Measurements from ENCODE around the gene CASQ1.

Gene CASQ1

DNA sequence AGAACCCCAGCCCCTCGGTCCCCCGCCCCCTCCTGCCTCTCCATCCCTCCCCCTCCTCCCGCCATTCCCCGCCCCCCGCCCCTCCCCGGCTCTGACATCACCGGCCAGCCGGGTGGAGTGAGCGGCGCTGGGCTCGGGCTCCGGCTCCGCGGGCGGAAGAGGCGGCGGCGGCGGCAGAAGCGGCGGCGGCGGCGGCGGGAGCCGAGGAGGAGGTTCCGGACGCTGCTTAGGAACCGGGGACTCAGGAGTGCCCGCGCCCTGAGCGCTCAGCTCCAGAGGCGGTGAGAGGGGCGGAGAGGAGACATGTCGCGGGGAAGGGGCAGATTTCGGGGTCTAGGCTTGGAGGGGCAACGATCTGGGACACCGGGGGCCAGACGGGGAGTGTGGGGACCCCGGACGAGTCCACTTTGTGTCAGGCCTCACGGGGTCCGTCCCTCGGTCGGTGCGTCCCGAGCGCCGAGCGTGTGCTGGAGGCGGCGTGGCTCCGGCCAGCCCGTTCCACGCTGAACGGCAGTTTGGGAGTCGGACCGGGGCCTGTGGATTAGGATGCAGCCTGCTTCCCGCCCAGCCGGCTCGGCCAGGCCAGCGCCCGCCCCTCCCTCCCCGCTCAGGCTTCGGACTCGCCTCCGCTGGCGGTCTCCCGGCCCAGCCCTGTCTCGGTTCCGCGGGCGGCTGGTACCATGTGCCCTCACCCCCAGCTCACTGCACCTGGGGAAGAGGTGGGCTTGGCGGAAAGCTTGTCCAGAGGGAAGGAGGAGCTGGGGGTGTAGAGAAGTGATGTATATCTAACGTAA, 15.1 kb downstream of the CASQ1 start, which contains the start of gene PEA15:
TSS of gene PEA15 (plus strand) at position 143 of the 794 bp plus-strand sequence. CDS start 6,161 bp downstream, outside the sequence.
- Histone ChIP-seq H3K9ac (ENCODE audit: low read length) (peak within 1 kb of the TSS; percentile 96), H3K4me1 (ENCODE audit: control insufficient read depth, insufficient read depth, low read length) (peaks cover 49% of the 10 kb centered on the region), H3K36me3 (ENCODE audit: control insufficient read depth, insufficient read depth, low read length, severe bottlenecking) (peaks cover 30% of the 10 kb centered on the region), H3K27me3 (replicated peaks; ENCODE audit: control insufficient read depth, insufficient read depth, low read length) (no peaks in the 10 kb centered on the region), H3K9me3 (ENCODE audit: control insufficient read depth, low read length) (no peaks in the 10 kb centered on the region), H3K4me3 (ENCODE audit: low read length) (peak within 1 kb of the TSS; percentile 91)
- peak; percentile 91 for DNase-seq (ENCODE audit: low read depth)

GRCh38 chr1:160206036-160206389, 15.6 kb downstream of the CASQ1 start:
- Histone ChIP-seq H3K27me3 (replicated peaks; ENCODE audit: control insufficient read depth, insufficient read depth, low read length) (no peaks in the 10 kb centered on the region), H3K4me3 (ENCODE audit: low read length) (peak overlapping the region; percentile 91), H3K36me3 (ENCODE audit: control insufficient read depth, insufficient read depth, low read length, severe bottlenecking) (peaks cover 32% of the 10 kb centered on the region), H3K4me1 (ENCODE audit: control insufficient read depth, insufficient read depth, low read length) (peaks cover 53% of the 10 kb centered on the region), H3K9me3 (ENCODE audit: control insufficient read depth, low read length) (no peaks in the 10 kb centered on the region), H3K9ac (ENCODE audit: low read length) (peak overlapping the region; percentile 96)
- DNase-seq (ENCODE audit: low read depth) = peak; percentile 69

DNA sequence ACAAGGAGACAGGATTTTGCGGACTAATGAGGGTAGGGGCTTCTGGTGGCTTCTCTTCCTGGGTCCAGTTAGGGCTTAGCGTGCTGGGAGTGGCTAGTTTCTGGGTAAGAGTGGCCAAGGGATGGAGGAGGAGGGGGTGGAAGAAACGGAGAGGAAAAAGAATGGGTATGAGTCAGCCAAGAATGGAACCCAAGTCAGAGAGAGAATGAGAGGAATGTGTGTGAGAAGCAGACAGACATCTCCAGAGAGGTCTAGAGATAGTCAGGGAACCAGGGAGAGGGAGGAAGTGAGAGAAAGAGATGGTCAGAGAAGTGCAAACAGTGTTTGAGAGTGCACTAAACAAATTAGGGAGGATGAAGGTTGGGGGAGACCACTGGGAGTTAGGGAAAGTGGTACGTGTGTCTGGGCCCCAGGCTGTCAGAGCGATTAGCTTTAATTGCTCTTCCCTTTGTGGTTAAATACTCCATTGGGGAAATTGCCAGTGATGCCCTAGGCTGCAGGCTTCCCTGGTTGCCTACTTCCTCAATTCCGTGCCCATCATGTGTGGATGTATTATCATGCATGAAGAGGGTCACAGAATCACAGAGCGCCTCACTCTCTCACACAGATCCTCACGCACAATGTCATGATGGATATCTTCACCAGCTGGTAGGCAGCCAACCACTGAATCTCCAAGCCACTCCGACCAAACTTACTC, 16.2 kb downstream of the CASQ1 start:
- H3K27me3 ChIP-seq (replicated peaks; ENCODE audit: control insufficient read depth, insufficient read depth, low read length) = no peaks in the 10 kb centered on the region
- H3K36me3 ChIP-seq (ENCODE audit: control insufficient read depth, insufficient read depth, low read length, severe bottlenecking) = peaks cover 37% of the 10 kb centered on the region
- H3K4me1 ChIP-seq (ENCODE audit: control insufficient read depth, insufficient read depth, low read length) = peaks cover 53% of the 10 kb centered on the region
- H3K4me3 ChIP-seq (ENCODE audit: low read length) = peak overlapping the region; percentile 91
- H3K9ac ChIP-seq (ENCODE audit: low read length) = peak overlapping the region; percentile 96
- H3K9me3 ChIP-seq (ENCODE audit: control insufficient read depth, low read length) = no peaks in the 10 kb centered on the region
- peak; percentile 87 for DNase-seq (ENCODE audit: low read depth)

- Histone ChIP-seq H3K4me1 (ENCODE audit: control insufficient read depth, insufficient read depth, low read length) (peaks cover 53% of the 10 kb centered on the region), H3K9me3 (ENCODE audit: control insufficient read depth, low read length) (no peaks in the 10 kb centered on the region), H3K36me3 (ENCODE audit: control insufficient read depth, insufficient read depth, low read length, severe bottlenecking) (peaks cover 44% of the 10 kb centered on the region), H3K4me3 (ENCODE audit: low read length) (peak overlapping the region; percentile 91), H3K9ac (ENCODE audit: low read length) (peak overlapping the region; percentile 96), H3K27me3 (replicated peaks; ENCODE audit: control insufficient read depth, insufficient read depth, low read length) (no peaks in the 10 kb centered on the region)
- no peak for DNase-seq (ENCODE audit: low read depth)
Measured at GRCh38 chr1:160207118-160207650, 16.8 kb downstream of the CASQ1 start.

DNA sequence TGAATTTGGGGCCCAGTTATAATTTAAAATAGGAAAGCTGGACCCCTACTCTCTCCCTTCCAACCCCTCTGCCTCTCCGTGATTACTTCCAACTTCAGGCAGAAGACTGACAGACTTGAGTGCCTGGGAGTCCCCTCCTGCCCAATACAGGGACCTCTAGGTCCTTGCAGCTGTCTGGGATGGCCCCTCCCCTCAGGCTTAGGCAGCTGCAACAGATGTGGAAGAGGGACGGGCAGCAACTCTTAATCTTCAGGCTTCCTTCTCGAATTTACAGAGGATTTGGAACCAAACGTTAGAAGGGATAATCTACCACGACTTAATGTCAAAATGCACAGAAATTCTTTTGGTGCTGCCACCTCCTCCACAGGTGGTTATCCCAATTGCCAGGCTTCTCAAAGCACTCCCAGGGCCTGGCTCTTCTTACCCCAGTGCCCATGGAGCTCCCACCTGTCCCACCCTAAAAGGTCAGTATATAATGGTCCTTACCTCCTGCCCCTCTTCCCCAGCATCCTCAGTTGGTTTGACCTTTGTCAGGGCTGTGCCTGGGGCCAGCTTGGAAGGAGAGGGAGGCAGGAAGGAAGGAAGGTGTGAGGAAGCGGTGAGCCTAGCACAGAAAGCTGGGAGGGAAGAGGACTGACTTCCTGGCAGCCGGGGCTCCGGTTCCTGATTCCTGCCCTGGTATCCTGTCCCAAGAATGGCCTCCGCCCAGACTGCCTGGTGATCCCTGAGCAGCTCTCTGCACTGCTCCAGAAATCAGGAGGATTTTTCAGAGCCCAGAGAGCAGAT, 17.6 kb downstream of the CASQ1 start:
- DNase-seq (ENCODE audit: low read depth) = no peak
- Histone ChIP-seq H3K9ac (ENCODE audit: low read length) (peak overlapping the region; percentile 96), H3K4me3 (ENCODE audit: low read length) (peak overlapping the region; percentile 29), H3K27me3 (replicated peaks; ENCODE audit: control insufficient read depth, insufficient read depth, low read length) (no peaks in the 10 kb centered on the region), H3K4me1 (ENCODE audit: control insufficient read depth, insufficient read depth, low read length) (peaks cover 53% of the 10 kb centered on the region), H3K9me3 (ENCODE audit: control insufficient read depth, low read length) (no peaks in the 10 kb centered on the region), H3K36me3 (ENCODE audit: control insufficient read depth, insufficient read depth, low read length, severe bottlenecking) (peaks cover 51% of the 10 kb centered on the region)

DNA sequence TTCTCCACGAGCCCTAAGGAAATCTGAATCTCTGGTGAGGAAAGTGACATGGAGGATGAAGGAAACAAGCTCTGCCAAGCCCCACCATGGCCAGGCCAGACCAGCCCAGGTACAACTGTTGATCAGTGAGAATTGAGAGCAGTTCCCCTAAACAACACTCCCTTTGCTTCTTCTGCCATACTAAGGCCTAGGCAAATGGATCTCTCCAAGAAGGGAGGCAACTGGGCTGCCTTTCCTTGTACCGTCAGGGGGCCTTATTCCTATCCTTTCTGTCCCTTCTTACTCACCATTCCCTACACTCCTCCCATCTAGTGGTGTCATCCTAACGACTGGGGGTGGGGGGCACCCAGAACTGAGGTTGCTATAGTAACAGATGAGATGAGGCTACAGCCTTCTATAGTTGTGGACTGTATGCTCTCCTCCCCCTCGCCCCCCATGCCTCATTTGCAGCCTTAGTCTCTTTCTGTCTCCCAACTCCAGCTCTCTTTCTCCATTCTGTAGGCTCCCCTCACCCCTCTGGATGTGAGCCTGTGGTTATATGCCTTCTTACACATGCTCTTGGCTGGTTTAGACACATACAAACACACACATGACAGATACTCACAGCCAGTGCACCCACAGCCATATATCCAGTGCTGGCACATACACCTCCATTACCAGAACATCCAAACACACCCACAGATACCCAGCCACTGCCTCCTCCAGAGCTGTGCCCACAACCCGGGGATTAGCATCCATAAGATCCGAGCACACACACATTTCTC, 18.4 kb downstream of the CASQ1 start:
- peaks cover 53% of the 10 kb centered on the region for H3K4me1 ChIP-seq (ENCODE audit: control insufficient read depth, insufficient read depth, low read length)

DNA sequence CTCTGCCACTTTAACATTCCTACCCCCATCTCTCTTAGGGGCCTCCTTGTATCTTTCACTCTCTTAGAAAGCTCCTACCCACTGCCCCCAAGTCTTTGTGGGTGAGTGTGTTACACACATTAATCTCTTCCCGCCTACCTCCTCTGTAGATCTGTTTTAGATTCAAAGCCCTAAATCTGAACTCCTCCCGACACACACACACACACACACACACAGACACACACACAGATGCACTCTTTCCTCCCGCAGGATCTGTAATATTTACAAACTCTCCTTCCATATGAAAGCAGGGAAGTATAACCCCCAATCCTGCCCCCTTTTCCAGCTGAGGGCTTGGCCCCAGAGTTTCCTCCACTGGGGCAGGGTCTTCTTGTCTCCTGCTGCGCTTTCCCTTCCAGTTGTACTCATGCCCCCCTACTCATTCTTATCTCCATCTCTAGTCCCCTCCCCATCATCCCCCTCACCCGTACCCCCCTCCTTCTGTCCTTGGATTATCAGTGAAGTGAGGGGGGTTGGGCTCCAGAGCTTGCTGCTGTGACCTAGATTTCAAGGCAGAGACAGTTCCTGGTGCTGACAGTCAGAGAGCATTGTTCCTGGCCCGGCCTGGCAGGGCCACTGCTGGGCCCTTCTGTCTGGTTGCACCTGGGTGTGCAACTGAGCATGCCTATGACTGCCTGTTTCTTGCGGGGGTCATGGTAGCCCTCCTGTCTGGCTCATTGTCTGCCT, 19.1 kb downstream of the CASQ1 start:
- Histone ChIP-seq H3K27me3 (replicated peaks; ENCODE audit: control insufficient read depth, insufficient read depth, low read length) (no peaks in the 10 kb centered on the region), H3K4me1 (ENCODE audit: control insufficient read depth, insufficient read depth, low read length) (peaks cover 52% of the 10 kb centered on the region), H3K9me3 (ENCODE audit: control insufficient read depth, low read length) (no peaks in the 10 kb centered on the region), H3K36me3 (ENCODE audit: control insufficient read depth, insufficient read depth, low read length, severe bottlenecking) (peaks cover 66% of the 10 kb centered on the region), H3K9ac (ENCODE audit: low read length) (peak overlapping the region; percentile 3), H3K4me3 (ENCODE audit: low read length) (peak overlapping the region; percentile 29)
- DNase-seq (ENCODE audit: low read depth) = peak; percentile 42

More for the DNA sequence above, 18.4 kb downstream of the CASQ1 start:
- no peak for DNase-seq (ENCODE audit: low read depth)
- no peaks in the 10 kb centered on the region for H3K27me3 ChIP-seq (replicated peaks; ENCODE audit: control insufficient read depth, insufficient read depth, low read length)
- H3K36me3 ChIP-seq (ENCODE audit: control insufficient read depth, insufficient read depth, low read length, severe bottlenecking) = peaks cover 58% of the 10 kb centered on the region
- H3K4me3 ChIP-seq (ENCODE audit: low read length) = peak overlapping the region; percentile 29
- H3K9ac ChIP-seq (ENCODE audit: low read length) = peak overlapping the region; percentile 96
- no peaks in the 10 kb centered on the region for H3K9me3 ChIP-seq (ENCODE audit: control insufficient read depth, low read length)

- H3K4me1 ChIP-seq (ENCODE audit: control insufficient read depth, insufficient read depth, low read length) = peaks cover 51% of the 10 kb centered on the region
- no peak overlapping the region for H3K4me3 ChIP-seq (ENCODE audit: low read length)
- peaks cover 76% of the 10 kb centered on the region for H3K36me3 ChIP-seq (ENCODE audit: control insufficient read depth, insufficient read depth, low read length, severe bottlenecking)
- no peak for DNase-seq (ENCODE audit: low read depth)
- no peaks in the 10 kb centered on the region for H3K9me3 ChIP-seq (ENCODE audit: control insufficient read depth, low read length)
- H3K9ac ChIP-seq (ENCODE audit: low read length) = no peak overlapping the region
- H3K27me3 ChIP-seq (replicated peaks; ENCODE audit: control insufficient read depth, insufficient read depth, low read length) = no peaks in the 10 kb centered on the region
Measured at GRCh38 chr1:160210561-160210960, 20.2 kb downstream of the CASQ1 start.

DNA sequence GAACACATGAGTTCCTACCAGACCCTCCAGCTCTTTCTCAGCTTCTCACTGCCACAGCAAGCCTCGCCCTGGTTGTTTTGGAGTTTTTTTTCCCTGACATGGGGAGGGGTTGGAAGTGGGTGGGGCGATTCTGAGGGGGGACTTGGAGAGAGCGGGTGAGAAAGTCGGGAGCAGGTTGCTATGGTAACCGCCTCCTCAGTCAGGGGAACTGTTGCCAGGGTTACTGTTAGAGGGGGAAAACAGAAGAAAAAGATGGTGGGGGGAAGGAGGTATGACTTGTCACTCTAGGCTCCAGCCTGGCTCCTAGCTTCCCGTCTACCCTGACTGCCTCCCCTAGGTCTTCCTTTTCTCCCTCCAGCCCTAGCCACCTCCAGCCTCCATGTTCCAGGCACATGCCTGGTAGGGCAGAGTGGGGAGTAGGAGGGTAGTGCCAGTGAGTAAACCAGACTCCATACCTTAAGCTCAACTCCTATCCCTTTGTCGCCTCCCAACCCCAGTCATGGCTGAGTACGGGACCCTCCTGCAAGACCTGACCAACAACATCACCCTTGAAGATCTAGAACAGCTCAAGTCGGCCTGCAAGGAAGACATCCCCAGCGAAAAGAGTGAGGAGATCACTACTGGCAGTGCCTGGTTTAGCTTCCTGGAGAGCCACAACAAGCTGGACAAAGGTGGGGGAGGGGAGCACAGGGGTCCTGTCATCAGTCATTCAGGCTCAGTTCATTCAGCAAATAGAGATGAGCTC, 20.8 kb downstream of the CASQ1 start:
- Histone ChIP-seq H3K9me3 (ENCODE audit: control insufficient read depth, low read length) (no peaks in the 10 kb centered on the region), H3K4me1 (ENCODE audit: control insufficient read depth, insufficient read depth, low read length) (peaks cover 48% of the 10 kb centered on the region), H3K9ac (ENCODE audit: low read length) (no peak overlapping the region), H3K27me3 (replicated peaks; ENCODE audit: control insufficient read depth, insufficient read depth, low read length) (no peaks in the 10 kb centered on the region), H3K4me3 (ENCODE audit: low read length) (no peak overlapping the region), H3K36me3 (ENCODE audit: control insufficient read depth, insufficient read depth, low read length, severe bottlenecking) (peaks cover 83% of the 10 kb centered on the region)
- DNase-seq (ENCODE audit: low read depth) = no peak

Data from adipocyte (in vitro differentiated cells).